Spleen (tissue), 11 donors: Measurements from ENCODE around the gene HSPA12A. TPM values are rescaled to one million over a fixed set of nuclear protein-coding genes. Genes with fewer than 3 reads are reported as not detected.
A peak's percentile ranks its signal among the peaks of the same experiment; 100 is the strongest.

Experiments
- DNase-seq: peaks from one replicate; pipeline ENCODE4 v3.0.0-alpha.2; 2020
- H3K27ac ChIP-seq, 8 donors: fragments of 200-600 bp; sonication (generic) in 7 of 8; 1 replicate in 4 of 8; 2 replicates in 4 of 8; pipeline versions ENCODE4 v1.5.0 to v1.8.0; 2016 to 2021; ENCODE audit warnings: inconsistent platforms in 4 of 8, mild to moderate bottlenecking in 4 of 8, moderate library complexity in 1 of 8
- H3K27me3 ChIP-seq, 7 donors: fragments of 200-600 bp; sonication (generic) in 6 of 7; replicated peaks in 1 of 7; 1 replicate in 4 of 7; 2 replicates in 3 of 7; pipeline versions ENCODE4 v1.5.0 to v1.8.0; 2016 to 2021; ENCODE audit warnings: inconsistent platforms in 3 of 7, mild to moderate bottlenecking in 1 of 7
- H3K36me3 ChIP-seq, 6 donors: fragments of 200-600 bp; sonication (generic) in 5 of 6; 1 replicate in 4 of 6; 2 replicates in 2 of 6; pipeline versions ENCODE4 v1.5.0 to v1.8.0; 2016 to 2021; ENCODE audit warnings: inconsistent platforms in 2 of 6
- H3K4me1 ChIP-seq, 6 donors: fragments of 200-600 bp; sonication (generic) in 5 of 6; 1 replicate in 3 of 6; 2 replicates in 3 of 6; pipeline versions ENCODE4 v1.5.0 to v1.8.0; 2016 to 2021; ENCODE audit warnings: inconsistent platforms in 3 of 6
- H3K4me3 ChIP-seq, 8 donors: fragments of 200-600 bp; sonication (generic) in 7 of 8; 1 replicate in 4 of 8; 2 replicates in 4 of 8; pipeline versions ENCODE4 v1.5.0 to v1.8.0; 2016 to 2021; ENCODE audit warnings: inconsistent platforms in 4 of 8, mild to moderate bottlenecking in 4 of 8, moderate library complexity in 2 of 8
- H3K9me3 ChIP-seq, 8 donors: fragments of 200-600 bp; sonication (generic) in 7 of 8; 1 replicate in 4 of 8; 2 replicates in 4 of 8; pipeline versions ENCODE4 v1.5.0 to v1.8.0; 2016 to 2021; ENCODE audit warnings: inconsistent platforms in 4 of 8
- CTCF ChIP-seq, 11 experiments: fragments of 200-600 bp in 7 of 11; fragments of 450-650 bp in 4 of 11; sonication (generic) in 4 of 11; IDR thresholded peaks in 8 of 11; conservative IDR thresholded peaks in 3 of 11; 1 replicate in 7 of 11; 2 replicates in 4 of 11; pipeline versions ENCODE4 v1.4.0 to v1.8.0; 2016 to 2021; ENCODE audit warnings: antibody characterized with exemption in 11 of 11, inconsistent platforms in 4 of 11, mild to moderate bottlenecking in 1 of 11
- POLR2A ChIP-seq, 3 donors: fragments of 450-650 bp; IDR thresholded peaks; one replicate each; pipeline ENCODE4 v1.5.1; 2017; ENCODE audit warnings: antibody characterized with exemption in 3 of 3, mild to moderate bottlenecking in 1 of 3
- POLR2AphosphoS5 ChIP-seq, 3 donors: sonication (generic); formaldehyde crosslinking; IDR thresholded peaks; one replicate each; pipeline ENCODE4 v1.5.1; 2017; ENCODE audit warnings: antibody characterized with exemption in 3 of 3
- WGBS, 5 donors: extraction: QIAGEN DNeasy Blood & Tissue Kit in 3 of 5; methylation state at CpG; one replicate each; pipeline versions ENCODE4 v1.1.5 to v1.1.7; 2013 to 2018; 5-methylcytosine and 5-hydroxymethylcytosine counted together
- intact Hi-C: fragments of 100-400 bp; cut with DNase I; formaldehyde crosslinking; loops from one replicate; pipeline ENCODE4 v1.15.0; 2023; ENCODE audit warnings: low total_unique reads
- polyA plus RNA-seq, 3 donors: library from polyadenylated mRNA; stranded (reverse); fragments of 200-250 nt; gene quantifications; one replicate each; pipeline ENCODE4 v1.2.1, GENCODE V29; 2013
- total RNA-seq, 7 donors: library from RNA; depleted of rRNA in 3 of 7; stranded (reverse); fragments of >200 nt in 3 of 7; fragmentation: NEBNext Ultra II Directional in 4 of 7; extraction: Animal tissue kit (Norgen Biotek cat#: 25700) in 4 of 7; gene quantifications; one replicate each; pipeline versions ENCODE4 v1.1.0 to v1.2.1, GENCODE V29; 2016 to 2021
- donor health status: healthy with polysubstance abuse.
- donor health status: DM: no; HTN: no; CAD: no; lungs with moderate emphysema.
- donor health status: DM: no; HTN: no; CAD: no.
- donor health status: Bipolar disorder and iron deficiency.
- donor health status: healthy.
- donor health status: DM: no; HTN: no; CAD: no.
- donor health status: DM: yes; HTN: yes; CAD: no.

The HSPA12A gene
- total and polyA plus RNA-seq, 10 donors = 1.5 to 16.5 (median 6.9) TPM

- intact Hi-C loops = no loop called here
- H3K9me3 ChIP-seq = no peaks in the 10 kb centered on the region
- TF ChIP-seq POLR2AphosphoS5 (IDR thresholded peaks at IDR 0.05) (peak in 2 of 3 donors; percentile 17 to 37), CTCF (IDR thresholded peaks at IDR 0.05 in 8 of 11, conservative IDR thresholded peaks at IDR 0.05 in 3 of 11) (no peak), POLR2A (IDR thresholded peaks at IDR 0.05) (no peak)
- peaks cover 0 to 9% (median 0%) of the 10 kb centered on the region in 6 donors for H3K4me1 ChIP-seq
- H3K36me3 ChIP-seq = no peaks in the 10 kb centered on the region
- 45 to 69% (median 62%) methylated on average over 8 of the region's 8 CpGs for WGBS, 5 donors
- H3K27me3 ChIP-seq = peaks cover 0 to 7% (median 0%) of the 10 kb centered on the region in 7 donors
- DNase-seq = no peak
- H3K27ac ChIP-seq = peak overlapping the region in 4 of 8 donors; percentile 4 to 25 (median 15)
- H3K4me3 ChIP-seq = no peak overlapping the region
These were observed 13.9 kb upstream of the HSPA12A start for GRCh38 chr10:116756277-116756676.

- H3K4me3 ChIP-seq = no peak overlapping the region
- H3K27me3 ChIP-seq = peaks cover 0 to 7% (median 0%) of the 10 kb centered on the region in 7 donors
- H3K4me1 ChIP-seq = peaks cover 0 to 9% (median 0%) of the 10 kb centered on the region in 6 donors
- 76 to 82% (median 81%) methylated on average over 7 to 8 of the region's 8 CpGs for WGBS, 5 donors
- H3K9me3 ChIP-seq = no peaks in the 10 kb centered on the region
- intact Hi-C loops = no loop called here
- DNase-seq = no peak
- H3K36me3 ChIP-seq = no peaks in the 10 kb centered on the region
- no peak for TF ChIP-seq POLR2A (IDR thresholded peaks at IDR 0.05)
- no peak for TF ChIP-seq POLR2AphosphoS5 (IDR thresholded peaks at IDR 0.05)
- no peak for TF ChIP-seq CTCF (IDR thresholded peaks at IDR 0.05 in 8 of 11, conservative IDR thresholded peaks at IDR 0.05 in 3 of 11)
- H3K27ac ChIP-seq = no peak overlapping the region
These were observed 11.4 kb upstream of the HSPA12A start for GRCh38 chr10:116753759-116754158.

GRCh38 chr10:116752969-116753665 lies 10.8 kb upstream of the HSPA12A start:
- Histone ChIP-seq H3K4me1 (peaks cover 0 to 9% (median 0%) of the 10 kb centered on the region in 6 donors), H3K27me3 (peaks cover 0 to 9% (median 0%) of the 10 kb centered on the region in 7 donors), H3K27ac (no peak overlapping the region), H3K36me3 (no peaks in the 10 kb centered on the region), H3K9me3 (no peaks in the 10 kb centered on the region), H3K4me3 (no peak overlapping the region)
- 78 to 89% (median 86%) methylated on average over 4 of the region's 4 CpGs for WGBS, 5 donors
- DNase-seq = no peak
- TF ChIP-seq POLR2A (IDR thresholded peaks at IDR 0.05) (no peak), CTCF (IDR thresholded peaks at IDR 0.05 in 8 of 11, conservative IDR thresholded peaks at IDR 0.05 in 3 of 11) (no peak), POLR2AphosphoS5 (IDR thresholded peaks at IDR 0.05) (no peak)
- intact Hi-C loops = no loop called here

- no peak overlapping the region for H3K4me3 ChIP-seq
- TF ChIP-seq POLR2A (IDR thresholded peaks at IDR 0.05) (no peak), CTCF (IDR thresholded peaks at IDR 0.05 in 8 of 11, conservative IDR thresholded peaks at IDR 0.05 in 3 of 11) (no peak), POLR2AphosphoS5 (IDR thresholded peaks at IDR 0.05) (no peak)
- whole genome bisulfite sequencing, 5 donors = 70 to 92% (median 85%) methylated on average over 1 of the region's 1 CpG
- intact Hi-C loops = no loop called here
- no peak overlapping the region for H3K27ac ChIP-seq
- no peaks in the 10 kb centered on the region for H3K9me3 ChIP-seq
- no peaks in the 10 kb centered on the region for H3K36me3 ChIP-seq
- H3K27me3 ChIP-seq = peaks cover 0 to 15% (median 0%) of the 10 kb centered on the region in 7 donors
- H3K4me1 ChIP-seq = peaks cover 0 to 9% (median 0%) of the 10 kb centered on the region in 6 donors
- no peak for DNase-seq
These were observed 10.2 kb upstream of the HSPA12A start for GRCh38 chr10:116752563-116752962.
